ENCODE results near the gene CEP131.

Gene CEP131

GRCh38 chr17:81221371-81221841, 1.4 kb downstream of the CEP131 start:
- no peak for DNase-seq

- no peak for DNase-seq
These were observed 3.1 kb downstream of the CEP131 start for GRCh38 chr17:81219476-81220180.

- DNase-seq = no peak
These were observed 3.8 kb downstream of the CEP131 start for GRCh38 chr17:81218991-81219390.

GRCh38 chr17:81218459-81218858, 4.3 kb downstream of the CEP131 start:
- no peak for DNase-seq

- DNase-seq = no peak
These were observed 5.3 kb downstream of the CEP131 start for GRCh38 chr17:81217491-81217890.

GRCh38 chr17:81213978-81214377, 8.8 kb downstream of the CEP131 start:
- DNase-seq = no peak

- DNase-seq = no peak
These were observed 10.4 kb downstream of the CEP131 start for GRCh38 chr17:81212365-81212764.

- DNase-seq = no peak
These were observed 11.9 kb downstream of the CEP131 start for GRCh38 chr17:81210868-81211267.

GRCh38 chr17:81210466-81210865, 12.3 kb downstream of the CEP131 start:
- DNase-seq = no peak

GRCh38 chr17:81209141-81209540, 13.6 kb downstream of the CEP131 start:
- DNase-seq = no peak

- DNase-seq = no peak
These were observed 14.1 kb downstream of the CEP131 start for GRCh38 chr17:81208651-81209050.

- DNase-seq = no peak
These were observed 14.9 kb downstream of the CEP131 start for GRCh38 chr17:81207610-81208581.

GRCh38 chr17:81206657-81207056, 16.1 kb downstream of the CEP131 start:
- no peak for DNase-seq

GRCh38 chr17:81206166-81206565, 16.6 kb downstream of the CEP131 start:
- no peak for DNase-seq

- DNase-seq = no peak
These were observed 18.2 kb downstream of the CEP131 start for GRCh38 chr17:81204578-81204977.

GRCh38 chr17:81203136-81203535, 19.6 kb downstream of the CEP131 start:
- DNase-seq = no peak

GRCh38 chr17:81202318-81202717, 20.4 kb downstream of the CEP131 start:
- no peak for DNase-seq

- DNase-seq = no peak
These were observed 21.8 kb downstream of the CEP131 start for GRCh38 chr17:81200695-81201580.

GRCh38 chr17:81200201-81200600, 22.6 kb downstream of the CEP131 start:
- no peak for DNase-seq

- no peak for DNase-seq
These were observed 23.3 kb downstream of the CEP131 start for GRCh38 chr17:81199482-81199830.

GRCh38 chr17:81198826-81199481, 23.8 kb downstream of the CEP131 start:
- no peak for DNase-seq

- no peak for DNase-seq
These were observed 24.8 kb downstream of the CEP131 start for GRCh38 chr17:81197831-81198490.
